WTC11 (cell line): ENCODE measurements around the gene NPC2. TPM values are rescaled to one million over a fixed set of nuclear protein-coding genes. Genes with fewer than 3 reads are reported as not detected.

ENCODE experiments used
- ATAC-seq: fragments of 200-7000 bp; cut with Tn5 transposase; 2 replicates; pipeline ENCODE4 v1.10.0; 2021; ENCODE audit warnings: mild to moderate bottlenecking, moderate library complexity
- CTCF ChIA-PET: fragments of 300-600 bp; sonication (Branson Sonifier 250); formaldehyde crosslinking; loops from one replicate; lab custom pipeline; 2021; ENCODE audit warnings: antibody characterized with exemption; lab: Charles Lee
- POLR2A ChIA-PET: fragments of 350-600 bp; sonication (Branson Sonifier 250); formaldehyde crosslinking; loops from one replicate; lab custom pipeline; 2021; ENCODE audit warnings: antibody characterized with exemption; lab: Charles Lee
- DNase-seq: peaks from one replicate; pipeline ENCODE4 v3.0.0; 2021; ENCODE audit warnings: low spot score
- H3K27ac Mint-ChIP-seq: 2 replicates; pipeline ENCODE4 v1.8.0; 2021; ENCODE audit warnings: mixed read lengths
- H3K27me3 Mint-ChIP-seq: 2 replicates; pipeline ENCODE4 v1.8.0; 2021; ENCODE audit warnings: low read depth, mild to moderate bottlenecking, moderate library complexity, mixed read lengths
- H3K36me3 Mint-ChIP-seq: 2 replicates; pipeline ENCODE4 v1.8.0; 2021; ENCODE audit warnings: mixed read lengths
- H3K4me1 Mint-ChIP-seq: 2 replicates; pipeline ENCODE4 v1.8.0; 2022; ENCODE audit warnings: mixed read lengths
- H3K4me3 Mint-ChIP-seq: 2 replicates; pipeline ENCODE4 v1.8.0; 2021; ENCODE audit warnings: mild to moderate bottlenecking, moderate library complexity, mixed read lengths
- H3K9me3 Mint-ChIP-seq: 2 replicates; pipeline ENCODE4 v1.8.0; 2021; ENCODE audit warnings: mixed read lengths
- ARID4B ChIP-seq: sonication (generic); formaldehyde crosslinking; IDR thresholded peaks from 2 replicates; pipeline ENCODE4 v1.8.0; 2023; ENCODE audit warnings: missing genetic modification reagents, mild to moderate bottlenecking, borderline replicate concordance
- CDX4 ChIP-seq: fragments of 250-450 bp; sonication (Bioruptor Pico); IDR thresholded peaks from 2 replicates; pipeline ENCODE4 v1.9.0; 2021; ENCODE audit warnings: moderate library complexity, mild to moderate bottlenecking, inconsistent platforms, borderline replicate concordance
- ESRRA ChIP-seq: sonication (generic); formaldehyde crosslinking; IDR thresholded peaks from 2 replicates; pipeline ENCODE4 v1.8.1; 2022; ENCODE audit warnings: mild to moderate bottlenecking, missing genetic modification reagents, borderline replicate concordance
- ETV6 ChIP-seq: sonication (generic); formaldehyde crosslinking; IDR thresholded peaks from 2 replicates; pipeline ENCODE4 v1.8.1; 2022; ENCODE audit warnings: mild to moderate bottlenecking, missing genetic modification reagents
- KAT7 ChIP-seq: sonication (generic); formaldehyde crosslinking; IDR thresholded peaks from 2 replicates; pipeline ENCODE4 v1.8.1; 2023; ENCODE audit warnings: missing genetic modification reagents, mild to moderate bottlenecking, borderline replicate concordance
- NFYB ChIP-seq: sonication (generic); formaldehyde crosslinking; conservative IDR thresholded peaks from 2 replicates; pipeline ENCODE4 v1.8.0; 2022; ENCODE audit warnings: low read depth, missing genetic modification reagents
- NR2C2 ChIP-seq: sonication (generic); formaldehyde crosslinking; IDR thresholded peaks from 2 replicates; pipeline ENCODE4 v1.8.0; 2022; ENCODE audit warnings: mild to moderate bottlenecking, missing genetic modification reagents
- OVOL2 ChIP-seq: fragments of 250-450 bp; sonication (Bioruptor Pico); IDR thresholded peaks from 2 replicates; pipeline ENCODE4 v1.9.0; 2021; ENCODE audit warnings: mild to moderate bottlenecking, borderline replicate concordance
- PRDM15 ChIP-seq: sonication (generic); formaldehyde crosslinking; IDR thresholded peaks from 2 replicates; pipeline ENCODE4 v1.8.0; 2022; ENCODE audit warnings: missing genetic modification reagents
- TEAD4 ChIP-seq: sonication (generic); formaldehyde crosslinking; IDR thresholded peaks from 2 replicates; pipeline ENCODE4 v1.8.0; 2022; ENCODE audit warnings: mild to moderate bottlenecking, missing genetic modification reagents
- TP53 ChIP-seq: sonication (generic); formaldehyde crosslinking; IDR thresholded peaks from 2 replicates; pipeline ENCODE4 v1.8.1; 2023; ENCODE audit warnings: mild to moderate bottlenecking, missing genetic modification reagents
- USF2 ChIP-seq: sonication (generic); formaldehyde crosslinking; IDR thresholded peaks from 2 replicates; pipeline ENCODE4 v1.8.1; 2023; ENCODE audit warnings: mild to moderate bottlenecking, missing genetic modification reagents, moderate library complexity
- ZNF121 ChIP-seq: sonication (generic); formaldehyde crosslinking; IDR thresholded peaks from 2 replicates; pipeline ENCODE4 v1.8.0; 2023; ENCODE audit warnings: missing genetic modification reagents
- ZNF317 ChIP-seq: sonication (generic); formaldehyde crosslinking; IDR thresholded peaks from 2 replicates; pipeline ENCODE4 v1.8.1; 2023; ENCODE audit warnings: low read depth, mild to moderate bottlenecking, moderate library complexity, missing genetic modification reagents, borderline replicate concordance
- ZNF396 ChIP-seq: fragments of 250-450 bp; sonication (Bioruptor Pico); IDR thresholded peaks from 2 replicates; pipeline ENCODE4 v1.8.0; 2021; ENCODE audit warnings: mild to moderate bottlenecking, moderate library complexity, borderline replicate concordance
- ZNF512 ChIP-seq: sonication (generic); formaldehyde crosslinking; IDR thresholded peaks from 2 replicates; pipeline ENCODE4 v1.8.1; 2022; ENCODE audit warnings: missing genetic modification reagents, borderline replicate concordance
- ZNF532 ChIP-seq: fragments of 250-450 bp; sonication (Bioruptor Pico); IDR thresholded peaks from 2 replicates; pipeline ENCODE4 v1.9.0; 2021; ENCODE audit warnings: mild to moderate bottlenecking, borderline replicate concordance
- total RNA-seq: library from RNA; stranded (reverse); gene quantifications from 3 replicates; pipeline ENCODE4 v1.2.3, GENCODE V29; 2021

The NPC2 gene
- total RNA-seq, 1 experiment from 2014 or later: 139 TPM

- TF ChIP-seq ZNF121 (CRISPR knock-in tag): no peak
- TF ChIP-seq ESRRA (CRISPR knock-in tag): no peak
- TF ChIP-seq ZNF317 (CRISPR knock-in tag): no peak
- no peak for TF ChIP-seq ZNF396 (CRISPR knock-in tag)
- TF ChIP-seq KAT7: no peak
- no peak for TF ChIP-seq USF2 (CRISPR knock-in tag)
- no peak for TF ChIP-seq TP53 (CRISPR knock-in tag)
- TF ChIP-seq ZNF512 (CRISPR knock-in tag): no peak
- TF ChIP-seq TEAD4 (CRISPR knock-in tag): no peak
- TF ChIP-seq, all 79 proteins: peak for 0
Observed at GRCh38 chr14:74482571-74482970, 10.5 kb downstream of the NPC2 start (continued).

GRCh38 chr14:74480046-74480445 is 13.1 kb downstream of the NPC2 start:
- POLR2A ChIA-PET: no interaction called here
- no peak overlapping the region for H3K4me3 Mint-ChIP-seq
- peaks cover 53% of the 10 kb centered on the region for H3K36me3 Mint-ChIP-seq
- peaks cover 5% of the 10 kb centered on the region for H3K4me1 Mint-ChIP-seq
- no peak for DNase-seq
- no peaks in the 10 kb centered on the region for H3K9me3 Mint-ChIP-seq
- CTCF ChIA-PET: interaction anchor here (1.1 to 2.9 kb wide), 3 partner anchors 21 to 233 kb away, joined by 3 to 20 read pairs (median 10); no protein-coding TSS in a partner anchor
- H3K27ac Mint-ChIP-seq: 0 out of 2 replicates have a peak overlapping the region, but pooled peaks have one; percentile 17
- ATAC-seq: no peak
- H3K27me3 Mint-ChIP-seq: no peaks in the 10 kb centered on the region
- no peak for TF ChIP-seq ETV6 (CRISPR knock-in tag)
- no peak for TF ChIP-seq ZNF532 (CRISPR knock-in tag)
- no peak for TF ChIP-seq ARID4B (CRISPR knock-in tag)
- no peak for TF ChIP-seq ZNF121 (CRISPR knock-in tag)
- no peak for TF ChIP-seq NFYB (CRISPR knock-in tag)
- no peak for TF ChIP-seq TP53 (CRISPR knock-in tag)
- TF ChIP-seq OVOL2 (CRISPR knock-in tag): no peak
- TF ChIP-seq TEAD4 (CRISPR knock-in tag): no peak
- TF ChIP-seq NR2C2 (CRISPR knock-in tag): no peak
- TF ChIP-seq PRDM15 (CRISPR knock-in tag): no peak
- TF ChIP-seq CDX4 (CRISPR knock-in tag): no peak
- TF ChIP-seq USF2 (CRISPR knock-in tag): no peak
